ENCODE measurements around the gene ZNF296. TPM values are rescaled to one million over a fixed set of nuclear protein-coding genes. Genes with fewer than 3 reads are reported as not detected.

The ZNF296 gene
- total and polyA plus RNA-seq, 2 of the 13 experiments (the other 11 are each of a cell fraction or from before 2014, with no cell fraction given), result 0.26 to 0.62 TPM

- TF ChIP-seq ZBTB2 (CRISPR knock-in tag; IDR thresholded peaks at IDR 0.05; ENCODE audit: low read depth) (peak; percentile 52; the same call in 1 of the 2 replicates), ZIK1 (CRISPR knock-in tag; IDR thresholded peaks at IDR 0.05; ENCODE audit: borderline replicate concordance, low read depth) (peak; percentile 89), ZNF224 (CRISPR knock-in tag; IDR thresholded peaks at IDR 0.05) (0 out of 2 replicates have a peak, but pooled peaks have one; percentile 42), LCORL (IDR thresholded peaks at IDR 0.05) (no peak), LCORL (CRISPR knock-in tag; IDR thresholded peaks at IDR 0.05) (peak; percentile 67), ZSCAN5A (CRISPR knock-in tag; IDR thresholded peaks at IDR 0.05; ENCODE audit: borderline replicate concordance) (0 out of 2 replicates have a peak, but pooled peaks have one; percentile 52), MED8 (CRISPR knock-in tag; IDR thresholded peaks at IDR 0.05; ENCODE audit: insufficient replicate concordance) (no peak), TP53 (CRISPR knock-in tag; conservative IDR thresholded peaks at IDR 0.05) (no peak), RBFOX2 (IDR thresholded peaks at IDR 0.05; ENCODE audit: low read depth, low read length) (peak; percentile 82), TCF12 (IDR thresholded peaks at IDR 0.05) (no peak), TCF12 (CRISPR knock-in tag; IDR thresholded peaks at IDR 0.05) (0 out of 2 replicates have a peak, but pooled peaks have one; percentile 12), IKZF1 (IDR thresholded peaks at IDR 0.05) (no peak), MYPOP (CRISPR knock-in tag; IDR thresholded peaks at IDR 0.05) (no peak), NR2F1 (CRISPR knock-in tag; IDR thresholded peaks at IDR 0.05) (no peak), SALL1 (CRISPR knock-in tag; IDR thresholded peaks at IDR 0.05) (peak; percentile 62), TGIF2 (CRISPR knock-in tag; IDR thresholded peaks at IDR 0.05) (peak; percentile 85), MEIS2 (CRISPR knock-in tag; IDR thresholded peaks at IDR 0.05) (0 out of 2 replicates have a peak, but pooled peaks have one; percentile 40), ZBTB20 (CRISPR knock-in tag; IDR thresholded peaks at IDR 0.05; ENCODE audit: borderline replicate concordance, low read depth) (no peak)
- TF ChIP-seq, protein P1, sequence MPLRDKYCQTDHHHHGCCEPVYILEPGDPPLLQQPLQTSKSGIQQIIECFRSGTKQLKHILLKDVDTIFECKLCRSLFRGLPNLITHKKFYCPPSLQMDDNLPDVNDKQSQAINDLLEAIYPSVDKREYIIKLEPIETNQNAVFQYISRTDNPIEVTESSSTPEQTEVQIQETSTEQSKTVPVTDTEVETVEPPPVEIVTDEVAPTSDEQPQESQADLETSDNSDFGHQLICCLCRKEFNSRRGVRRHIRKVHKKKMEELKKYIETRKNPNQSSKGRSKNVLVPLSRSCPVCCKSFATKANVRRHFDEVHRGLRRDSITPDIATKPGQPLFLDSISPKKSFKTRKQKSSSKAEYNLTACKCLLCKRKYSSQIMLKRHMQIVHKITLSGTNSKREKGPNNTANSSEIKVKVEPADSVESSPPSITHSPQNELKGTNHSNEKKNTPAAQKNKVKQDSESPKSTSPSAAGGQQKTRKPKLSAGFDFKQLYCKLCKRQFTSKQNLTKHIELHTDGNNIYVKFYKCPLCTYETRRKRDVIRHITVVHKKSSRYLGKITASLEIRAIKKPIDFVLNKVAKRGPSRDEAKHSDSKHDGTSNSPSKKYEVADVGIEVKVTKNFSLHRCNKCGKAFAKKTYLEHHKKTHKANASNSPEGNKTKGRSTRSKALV (CRISPR knock-in tag; IDR thresholded peaks at IDR 0.05), result peak; percentile 63; the same call in 1 of the 2 replicates
- TF ChIP-seq, protein P2, sequence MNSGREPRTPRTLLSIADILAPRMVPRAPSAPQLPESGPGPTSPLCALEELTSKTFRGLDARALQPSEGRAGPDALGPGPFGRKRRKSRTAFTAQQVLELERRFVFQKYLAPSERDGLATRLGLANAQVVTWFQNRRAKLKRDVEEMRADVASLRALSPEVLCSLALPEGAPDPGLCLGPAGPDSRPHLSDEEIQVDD (CRISPR knock-in tag; IDR thresholded peaks at IDR 0.05; ENCODE audit: borderline replicate concordance), result peak; percentile 63; the same call in 1 of the 2 replicates
- TF ChIP-seq, protein P3, sequence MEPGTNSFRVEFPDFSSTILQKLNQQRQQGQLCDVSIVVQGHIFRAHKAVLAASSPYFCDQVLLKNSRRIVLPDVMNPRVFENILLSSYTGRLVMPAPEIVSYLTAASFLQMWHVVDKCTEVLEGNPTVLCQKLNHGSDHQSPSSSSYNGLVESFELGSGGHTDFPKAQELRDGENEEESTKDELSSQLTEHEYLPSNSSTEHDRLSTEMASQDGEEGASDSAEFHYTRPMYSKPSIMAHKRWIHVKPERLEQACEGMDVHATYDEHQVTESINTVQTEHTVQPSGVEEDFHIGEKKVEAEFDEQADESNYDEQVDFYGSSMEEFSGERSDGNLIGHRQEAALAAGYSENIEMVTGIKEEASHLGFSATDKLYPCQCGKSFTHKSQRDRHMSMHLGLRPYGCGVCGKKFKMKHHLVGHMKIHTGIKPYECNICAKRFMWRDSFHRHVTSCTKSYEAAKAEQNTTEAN (CRISPR knock-in tag; conservative IDR thresholded peaks at IDR 0.05), result peak; percentile 43; the same call in 1 of the 2 replicates
Observed at GRCh38 chr19:45076029-45076850, at the start of gene ZNF296 (continued).
